T-helper 1 cell (primary cell): Measurements from ENCODE around the gene SLC38A8.

Source experiments
- DNase-seq, 5 donors: peaks; one replicate each; pipeline ENCODE4 v3.0.0-alpha.2; 2012 to 2020

SLC38A8 gene

DNA sequence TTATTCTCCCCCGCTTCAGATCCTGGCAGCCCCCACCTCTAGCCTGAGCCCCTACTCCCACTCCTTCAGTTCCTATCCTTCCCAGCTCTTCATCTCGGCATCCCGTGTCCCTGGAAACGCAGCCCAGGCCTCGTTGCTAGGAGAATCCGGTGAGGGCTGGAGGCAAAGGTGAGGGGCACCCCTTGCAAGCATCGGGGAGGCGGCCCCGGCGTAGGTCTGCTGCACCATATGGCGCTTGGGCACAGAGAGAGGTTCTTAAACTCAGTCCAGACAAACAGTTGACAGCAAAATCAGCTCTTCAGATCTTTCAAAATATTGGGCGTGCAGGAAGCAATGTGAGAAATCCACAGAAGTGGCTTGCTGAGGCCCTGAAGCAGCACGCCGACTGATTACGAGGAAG, 15.0 kb downstream of the SLC38A8 start:
- no peak for DNase-seq

DNA sequence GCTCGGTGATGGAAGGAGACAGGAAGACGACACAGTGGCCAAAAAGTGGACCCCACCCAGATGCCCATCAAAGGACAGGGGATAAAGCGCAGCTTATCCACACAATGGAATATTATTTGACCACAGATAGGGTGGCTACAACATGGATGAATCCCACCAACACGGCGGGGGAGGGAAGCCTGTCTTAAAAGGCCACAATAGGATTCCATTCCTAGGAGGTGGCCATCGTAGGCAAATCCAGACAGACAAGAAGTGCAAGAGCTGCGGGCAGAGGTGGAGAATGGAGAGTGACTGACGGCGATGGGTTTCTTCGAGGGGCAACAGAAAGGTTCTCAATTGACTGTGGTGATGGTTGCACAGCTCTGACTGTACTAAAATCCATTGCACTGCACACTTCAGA, 16.0 kb downstream of the SLC38A8 start:
- no peak for DNase-seq

DNA sequence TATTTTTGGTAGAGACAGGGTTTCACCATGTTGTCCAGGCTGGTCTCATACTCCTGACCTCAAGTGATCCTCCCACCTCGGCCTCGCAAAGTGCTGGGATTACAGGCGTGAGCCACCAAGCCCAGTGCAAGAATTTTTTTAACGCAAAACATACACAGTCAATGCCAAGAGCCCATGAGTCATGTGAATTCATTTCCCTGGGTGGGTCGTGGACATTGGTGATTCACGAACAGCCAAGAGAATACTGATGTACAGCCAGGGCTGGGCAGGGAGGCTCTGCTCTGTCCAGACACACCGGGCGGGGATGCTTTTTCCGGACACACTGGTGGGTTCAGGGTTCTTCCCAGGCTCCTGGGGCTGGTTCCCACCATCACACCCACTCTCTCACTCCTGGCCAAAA, 17.7 kb downstream of the SLC38A8 start:
- DNase-seq: no peak

DNA sequence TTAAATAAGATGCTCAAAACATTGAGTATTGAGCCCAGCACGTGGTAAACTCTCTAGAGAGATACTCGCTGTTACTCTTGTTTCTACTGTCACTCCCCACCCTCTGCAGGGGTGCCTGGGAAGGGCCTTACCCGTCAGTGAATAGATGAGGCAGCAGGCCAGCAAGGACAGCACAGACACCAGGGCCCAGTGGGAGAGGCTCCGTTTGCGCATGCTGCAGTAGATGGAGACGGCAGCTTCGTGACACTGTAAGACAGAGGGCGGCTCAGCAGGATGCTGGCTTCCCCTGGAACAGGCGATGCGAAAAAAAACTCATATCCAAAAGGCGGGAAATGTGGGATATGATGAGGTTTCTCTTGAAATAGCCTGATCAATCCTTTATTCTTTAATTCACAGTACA, 20.0 kb downstream of the SLC38A8 start:
- no peak for DNase-seq

DNA sequence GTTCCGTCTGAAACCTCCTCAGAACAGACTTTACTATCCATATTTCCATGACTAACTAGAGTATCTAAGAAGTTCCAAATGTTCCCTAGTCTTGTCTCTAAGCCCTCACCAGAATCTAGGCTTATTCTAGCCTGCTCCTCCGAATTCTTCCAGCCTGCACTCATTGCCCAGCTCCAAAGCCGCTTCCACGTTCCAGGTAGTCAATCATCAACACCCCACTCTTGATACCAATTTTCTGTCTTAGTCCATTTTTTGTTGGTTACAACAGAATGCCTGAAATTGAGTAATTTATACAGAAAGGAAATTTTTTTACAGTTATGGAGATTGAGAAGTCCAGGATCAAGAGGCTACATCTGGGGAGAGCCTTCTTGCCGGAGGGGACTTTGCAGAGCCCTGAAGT, 21.1 kb downstream of the SLC38A8 start:
- DNase-seq: no peak

DNA sequence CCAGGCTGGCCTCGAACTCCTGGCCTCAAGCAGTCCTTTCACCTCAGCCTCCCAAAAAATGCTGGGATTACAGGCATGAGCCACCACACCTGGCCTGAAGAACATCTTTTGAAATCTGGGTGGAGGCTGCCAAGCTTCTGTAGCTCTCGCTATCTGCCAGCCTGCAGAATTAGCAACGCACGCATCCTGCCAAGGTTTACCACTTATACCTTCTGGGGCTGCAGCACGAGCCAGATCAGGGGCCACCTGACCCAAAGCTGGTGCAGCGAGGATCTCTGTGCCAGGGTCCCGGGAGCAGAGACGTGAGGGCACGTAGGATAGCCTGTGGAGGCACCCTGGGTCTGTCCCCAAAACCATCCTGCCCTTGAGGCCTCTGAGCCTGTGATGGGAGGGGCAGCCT, 22.2 kb downstream of the SLC38A8 start:
- no peak for DNase-seq

DNA sequence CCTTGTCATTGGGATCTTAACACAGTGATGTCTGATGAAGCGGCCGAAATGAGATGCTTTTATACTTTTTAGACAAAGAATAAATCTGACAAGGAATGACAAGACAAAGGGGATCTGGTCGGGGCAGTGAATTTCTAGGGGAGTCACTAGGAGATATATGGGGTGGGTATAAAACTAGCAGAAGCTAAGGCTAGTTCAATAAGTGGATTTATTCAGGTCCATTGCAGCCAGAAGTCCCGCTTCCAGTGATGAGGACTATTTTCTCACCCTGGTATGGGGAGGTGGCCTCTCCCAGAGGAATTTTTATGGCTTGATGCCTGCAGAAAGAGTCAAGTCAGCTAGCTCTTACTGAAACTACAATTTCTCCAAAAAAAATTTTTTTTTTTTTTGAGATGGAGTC, 23.9 kb downstream of the SLC38A8 start:
- DNase-seq: no peak

DNA sequence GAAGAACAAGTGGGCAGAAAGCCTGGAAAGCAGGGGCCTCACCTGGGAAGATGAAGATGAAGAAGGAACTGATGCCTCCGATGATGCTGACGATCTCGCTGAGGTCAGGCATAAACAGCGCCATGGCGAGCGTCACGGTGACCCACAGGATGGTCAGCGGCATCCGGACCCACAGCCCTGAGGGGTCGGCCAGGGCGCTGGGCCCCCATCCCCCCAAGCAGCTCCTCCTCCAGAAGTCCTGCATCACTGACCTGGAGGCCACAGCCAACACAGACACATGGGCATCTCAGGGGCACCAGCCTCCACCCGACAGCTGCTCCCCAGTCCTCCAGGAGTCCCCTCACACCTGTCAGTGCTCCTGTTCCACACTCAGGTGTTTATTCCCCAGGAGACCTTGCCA, 26.1 kb downstream of the SLC38A8 start:
- DNase-seq: no peak

DNA sequence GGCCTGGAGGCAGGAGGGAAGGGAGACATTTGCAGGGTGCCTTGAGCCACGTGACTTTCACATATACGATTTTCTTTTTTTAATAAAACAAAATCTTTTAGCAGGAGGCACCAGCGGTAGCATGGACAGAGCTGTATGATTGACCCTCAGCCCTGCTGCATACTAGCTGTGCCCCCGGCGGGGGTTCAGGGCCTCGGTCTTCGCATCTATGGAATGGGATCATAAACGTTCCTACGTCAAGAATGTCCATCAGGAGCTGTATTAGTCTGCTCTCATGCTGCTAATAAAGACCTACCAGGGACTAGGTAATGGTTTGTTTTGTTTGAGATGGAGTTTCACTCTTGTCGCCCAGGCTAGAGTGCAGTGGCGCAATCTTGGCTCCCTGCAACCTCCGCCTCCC, 27.2 kb downstream of the SLC38A8 start:
- DNase-seq: no peak

DNA sequence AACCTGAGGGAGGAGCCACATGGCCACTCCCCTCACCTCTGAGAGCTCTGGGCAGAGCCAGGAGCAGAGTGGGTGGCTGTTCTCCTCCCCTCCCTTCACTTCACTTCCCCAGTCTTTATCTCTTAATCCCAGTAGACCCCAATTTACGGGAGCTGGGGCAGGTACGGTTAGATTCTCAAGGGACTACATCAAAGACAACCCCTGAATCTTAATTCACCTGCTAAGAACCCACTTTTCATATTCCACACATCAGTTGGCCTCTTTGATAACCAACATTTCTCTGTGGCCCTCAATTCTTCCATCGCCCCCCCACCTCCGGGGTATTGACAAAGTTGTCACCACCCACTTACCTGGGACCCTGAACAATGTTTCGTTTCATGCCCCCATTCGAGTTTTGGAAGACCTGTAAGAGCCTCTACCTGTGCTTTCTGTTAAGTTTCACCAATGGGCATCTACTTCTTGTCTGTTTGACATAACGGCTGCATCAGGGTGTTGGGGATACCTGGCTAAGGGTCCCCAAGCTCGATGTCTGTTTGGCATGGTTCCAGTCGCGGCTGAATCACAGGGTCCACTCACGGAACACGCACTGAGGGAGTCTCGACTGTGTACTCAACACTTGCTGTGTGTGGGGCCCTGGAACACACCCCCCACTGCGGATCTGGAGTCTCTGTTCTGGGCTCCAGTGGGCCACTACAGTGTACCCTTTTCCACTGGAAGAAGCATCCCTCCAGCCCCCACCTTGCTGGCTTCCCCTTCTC, 27.8 kb downstream of the SLC38A8 start:
- no peak for DNase-seq

DNA sequence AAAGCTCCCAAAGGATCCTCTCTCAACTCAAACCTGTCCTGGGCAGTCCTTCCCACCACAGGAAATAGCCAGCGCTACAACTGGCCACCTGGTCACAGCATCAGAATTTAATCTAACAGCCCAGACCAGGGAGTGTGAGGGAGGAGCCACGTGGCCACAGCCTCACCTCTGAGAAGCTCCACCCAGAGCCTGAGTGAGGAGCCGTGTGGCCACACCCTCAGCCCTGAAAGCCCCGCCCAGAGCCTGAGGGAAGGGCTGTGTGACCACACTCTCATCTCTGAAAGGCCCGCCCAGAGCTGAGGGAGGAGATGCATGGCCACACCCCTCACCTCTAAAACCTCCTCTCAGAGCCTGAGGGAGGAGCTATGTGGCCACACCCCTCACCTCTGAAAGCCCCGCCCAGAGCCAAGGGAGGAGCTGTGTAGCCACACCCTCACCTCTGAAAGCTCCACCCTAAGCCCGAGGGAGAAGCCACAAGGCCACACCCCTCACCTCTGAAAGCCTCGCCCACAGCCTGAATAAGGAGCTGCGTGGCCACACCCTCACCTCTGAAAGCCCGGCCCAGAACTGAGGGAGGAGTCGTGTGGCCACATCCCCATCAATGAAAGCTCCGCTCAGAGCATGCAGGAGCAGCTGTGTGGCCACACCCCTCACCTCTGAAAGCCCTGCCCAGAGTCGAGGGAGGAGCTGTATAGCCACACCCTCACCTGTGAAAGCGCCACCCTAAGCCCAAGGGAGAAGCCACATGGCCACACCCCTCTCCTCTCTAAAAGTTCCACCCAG, 28.6 kb downstream of the SLC38A8 start:
- DNase-seq: peak in 4 of 5 donors; percentile 19 to 65 (median 30)

DNA sequence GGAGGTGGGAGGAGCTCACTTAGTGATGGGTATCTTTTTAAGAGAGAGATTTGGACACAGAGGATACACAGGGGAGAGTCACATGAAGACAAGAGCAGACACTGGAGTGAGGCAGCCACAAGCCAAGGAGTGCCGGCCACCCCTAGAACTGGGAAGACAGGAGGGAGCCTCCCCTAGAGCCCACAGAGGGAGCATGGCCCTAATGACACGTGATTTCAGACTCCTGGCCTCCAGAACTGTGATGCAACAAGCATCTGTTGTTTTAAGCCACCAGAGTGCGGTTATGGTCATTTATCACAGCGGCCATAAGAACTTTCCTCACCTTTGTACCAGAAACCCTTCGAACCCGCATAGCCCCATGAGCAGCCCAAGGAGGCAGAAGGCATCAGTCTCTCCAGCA, 33.3 kb downstream of the SLC38A8 start:
- DNase-seq: no peak

DNA sequence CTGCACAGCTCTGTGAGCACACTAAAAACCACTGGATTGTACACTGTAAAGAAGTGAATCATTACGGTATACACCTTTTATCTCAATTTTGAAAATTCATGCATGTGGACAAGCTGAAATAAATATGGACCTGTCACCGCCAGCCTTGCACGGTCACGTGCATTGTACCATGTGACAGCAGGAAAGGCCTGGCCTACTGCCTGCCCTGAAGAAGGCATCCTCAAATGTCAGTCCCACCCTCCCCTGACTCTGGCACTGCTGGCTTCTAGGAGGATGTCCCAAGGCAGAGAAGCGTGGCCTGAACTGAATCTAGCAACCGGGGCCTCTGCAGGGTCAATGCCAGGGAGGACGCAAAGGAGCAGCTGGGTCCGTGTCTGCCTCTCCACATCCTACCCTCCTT, 34.6 kb downstream of the SLC38A8 start:
- no peak for DNase-seq

DNA sequence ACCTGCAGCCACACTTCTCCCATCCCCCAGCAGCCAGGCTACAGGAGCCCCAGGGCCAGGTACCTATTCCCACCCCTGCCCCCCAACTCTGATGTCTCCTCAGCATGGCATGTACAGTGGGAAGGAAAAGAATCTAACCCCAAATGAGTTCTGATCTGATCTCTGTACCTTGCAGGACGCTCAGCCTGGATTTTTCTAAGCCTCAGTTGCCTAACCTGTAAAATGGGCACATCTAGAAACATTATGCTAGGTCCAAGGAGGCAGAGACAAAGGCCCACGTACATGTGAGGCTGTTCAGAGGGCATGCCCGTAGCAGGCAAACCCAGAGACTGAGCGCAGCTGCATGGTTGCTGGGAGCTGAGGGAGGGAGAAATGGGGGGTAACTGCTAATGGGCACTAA, 35.1 kb downstream of the SLC38A8 start:
- DNase-seq: no peak

DNA sequence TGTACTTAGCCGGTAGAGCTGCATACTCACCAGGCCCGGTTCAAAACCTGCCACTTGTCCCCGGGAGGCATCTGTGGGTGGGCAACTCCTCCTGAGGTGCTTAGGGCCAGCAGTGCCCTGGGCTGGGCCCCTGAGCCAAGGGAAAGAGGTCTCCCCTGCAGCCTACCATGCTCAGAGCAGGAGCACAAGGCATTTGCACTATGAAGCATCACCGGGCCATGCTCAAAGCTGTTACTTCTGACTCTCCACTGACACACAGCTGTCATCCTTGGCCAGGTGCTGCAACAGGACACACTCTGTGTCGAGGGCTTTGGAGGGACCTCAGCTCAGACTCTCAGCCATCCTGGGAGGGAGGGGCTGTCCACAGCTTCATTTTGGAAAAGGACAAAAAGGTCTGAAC, 37.2 kb downstream of the SLC38A8 start:
- DNase-seq: no peak

DNA sequence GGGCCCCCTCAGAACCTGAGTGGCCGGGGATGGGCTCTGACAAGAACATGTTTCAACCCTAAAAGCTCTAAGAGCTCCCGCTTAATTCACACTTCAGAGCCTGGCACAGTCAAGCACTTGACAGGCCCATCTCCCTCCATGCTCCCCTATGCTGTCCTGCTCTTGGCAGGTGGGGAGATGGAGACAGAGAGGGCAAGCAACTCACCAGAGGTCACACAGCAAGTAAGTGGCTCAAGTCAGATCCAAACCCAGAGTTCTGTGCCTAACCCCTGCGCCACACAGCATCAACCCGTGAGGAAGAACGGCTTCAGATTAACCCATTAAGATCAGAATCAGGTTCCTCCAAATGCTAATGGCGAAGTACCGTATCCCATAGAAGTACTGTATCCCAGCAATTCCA, 38.2 kb downstream of the SLC38A8 start:
- no peak for DNase-seq

DNA sequence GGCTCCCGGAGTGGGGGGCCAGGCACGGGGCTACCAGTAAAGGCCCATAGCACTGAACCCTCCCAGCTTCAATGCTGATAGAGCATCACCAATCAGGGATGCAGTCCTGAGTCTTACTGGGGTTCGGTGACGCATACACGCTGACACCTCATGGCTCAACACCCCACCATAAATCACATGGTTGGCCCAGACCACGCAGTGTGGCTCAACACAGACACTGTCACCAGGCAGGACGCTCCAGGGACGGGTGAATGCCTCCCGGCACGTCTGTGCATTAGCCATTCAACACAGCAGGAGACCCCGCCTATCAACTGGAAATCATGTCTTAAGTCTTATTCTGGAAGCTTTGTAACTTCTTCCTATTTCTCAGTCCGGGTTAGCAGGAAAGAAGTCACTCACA, 39.6 kb downstream of the SLC38A8 start:
- DNase-seq: no peak

DNA sequence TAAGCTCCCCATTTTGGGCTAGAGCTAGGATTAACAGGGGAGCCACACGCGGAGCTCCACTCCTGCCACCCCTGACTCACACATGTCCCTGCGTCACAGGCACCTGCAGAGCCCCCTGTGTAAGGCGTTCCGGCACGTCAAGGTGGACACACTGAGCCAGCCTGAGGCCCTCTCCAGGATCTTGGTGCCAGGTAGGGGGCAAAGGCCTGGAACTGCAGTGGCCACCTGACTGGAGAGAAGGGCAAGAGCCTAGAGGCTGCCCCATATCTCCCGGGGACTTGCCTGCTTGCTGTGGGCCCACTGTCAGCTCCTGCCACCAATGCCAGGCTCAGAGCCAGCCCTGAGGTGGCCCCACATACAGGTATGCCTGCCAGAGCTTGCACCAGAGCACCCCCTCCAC, 40.9 kb downstream of the SLC38A8 start:
- DNase-seq: no peak

DNA sequence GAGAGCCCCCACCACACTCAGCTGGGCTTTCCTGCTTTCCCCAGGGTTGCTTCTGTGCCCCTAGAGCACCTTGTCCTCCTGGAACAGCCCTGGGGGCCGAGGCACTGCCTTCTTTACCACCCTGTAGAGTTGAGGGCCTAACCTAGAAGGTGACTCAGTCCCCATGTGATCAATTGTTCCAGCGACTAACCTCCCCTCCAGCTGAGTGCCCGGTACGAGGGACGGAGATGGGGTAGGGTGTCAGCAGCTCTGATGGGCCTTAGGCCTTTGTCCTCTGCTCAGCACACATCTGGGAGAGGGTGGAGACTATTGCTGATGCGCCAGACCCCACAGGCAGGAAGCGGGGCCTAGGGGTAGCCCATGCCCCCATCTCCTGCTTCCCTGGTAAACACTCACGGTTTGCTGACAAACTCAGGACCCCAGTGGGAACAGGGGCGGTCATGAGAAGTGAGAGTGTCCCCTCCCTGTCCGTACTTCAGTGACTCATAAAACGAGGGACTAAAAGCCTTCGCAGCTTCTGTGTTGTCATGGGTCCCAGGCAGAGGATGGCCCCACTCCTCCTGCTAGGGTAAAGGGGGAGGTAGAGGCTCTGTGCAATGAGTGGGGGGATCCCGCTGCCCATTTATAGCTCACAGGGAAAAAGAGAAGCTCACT, 41.5 kb downstream of the SLC38A8 start:
- no peak for DNase-seq

DNA sequence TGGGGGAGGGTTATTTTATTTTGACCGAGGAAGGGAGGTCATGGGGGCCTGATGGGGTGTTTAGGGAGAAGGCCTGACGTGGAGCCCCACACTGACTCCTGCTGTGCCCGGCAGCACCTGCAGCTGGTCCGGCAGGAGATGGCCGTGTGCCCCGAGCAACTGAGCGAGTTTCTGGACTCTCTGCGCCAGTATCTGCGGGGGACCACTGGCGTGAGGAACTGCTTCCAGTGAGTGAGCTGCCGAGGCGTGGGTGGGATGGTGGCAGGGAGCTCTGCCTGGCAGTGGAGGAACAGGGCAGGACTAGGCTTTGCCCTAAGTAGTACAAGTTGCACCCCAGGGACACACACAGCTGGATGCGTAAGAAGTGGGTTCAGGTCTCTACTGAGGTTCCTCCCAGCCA, 44.5 kb downstream of the SLC38A8 start:
- DNase-seq: no peak

DNA sequence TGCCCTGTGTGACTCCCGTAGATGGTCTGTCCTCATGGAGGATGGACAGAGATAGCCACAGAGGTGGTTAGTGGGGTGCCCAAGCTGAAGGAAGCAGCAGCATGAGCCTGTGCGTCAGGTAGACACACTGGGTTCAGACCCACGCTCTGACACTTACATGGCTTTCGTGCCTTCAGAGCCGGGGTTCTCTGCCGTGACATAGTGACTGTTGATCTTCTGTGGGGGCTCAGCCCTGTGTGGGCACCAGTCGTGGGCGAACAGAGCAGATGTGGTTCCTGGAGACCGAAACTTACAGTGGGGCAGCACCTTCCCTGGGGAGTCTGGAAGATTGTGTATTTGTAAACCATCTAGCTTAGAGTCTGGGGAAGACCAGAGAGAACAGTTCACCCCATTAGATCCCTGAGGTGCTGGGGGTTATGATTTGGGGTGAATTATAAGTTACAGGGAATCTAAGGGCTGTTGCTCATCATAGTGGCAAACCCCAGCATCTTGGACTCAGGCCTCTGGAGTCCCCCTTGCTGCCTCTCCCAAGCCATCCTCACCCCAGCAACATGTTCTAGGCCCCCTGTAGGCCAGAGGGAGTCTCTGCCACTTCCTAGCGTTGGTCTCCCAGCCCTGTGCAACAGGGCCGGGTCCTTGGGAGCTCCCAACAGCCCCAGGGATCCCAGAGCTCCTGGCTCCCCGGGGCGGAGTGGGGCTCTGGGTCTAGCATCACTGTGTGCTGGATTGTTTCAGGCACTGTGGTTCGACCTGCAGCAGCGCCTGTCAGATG, 45.9 kb downstream of the SLC38A8 start:
- no peak for DNase-seq

DNA sequence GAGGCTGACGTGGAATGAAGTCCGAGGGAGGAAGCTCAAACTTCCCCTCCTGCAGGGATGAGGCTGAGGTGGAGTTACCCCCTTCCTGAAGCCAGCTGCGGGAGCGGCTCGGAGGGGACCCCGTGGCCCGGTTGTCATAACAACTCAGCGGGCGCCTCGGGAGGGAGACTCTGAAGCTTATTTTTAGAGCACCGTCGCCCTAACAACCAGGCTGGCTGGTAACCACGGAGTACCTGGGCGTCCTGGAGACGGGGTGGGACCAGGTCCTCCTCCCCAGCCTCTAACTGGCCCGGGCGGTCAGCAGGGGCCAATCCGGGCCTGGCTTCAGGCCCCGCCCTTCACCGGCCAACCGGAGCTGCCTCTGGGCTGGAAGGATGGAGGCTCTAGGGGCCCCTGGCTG, 46.8 kb downstream of the SLC38A8 start:
- no peak for DNase-seq

DNA sequence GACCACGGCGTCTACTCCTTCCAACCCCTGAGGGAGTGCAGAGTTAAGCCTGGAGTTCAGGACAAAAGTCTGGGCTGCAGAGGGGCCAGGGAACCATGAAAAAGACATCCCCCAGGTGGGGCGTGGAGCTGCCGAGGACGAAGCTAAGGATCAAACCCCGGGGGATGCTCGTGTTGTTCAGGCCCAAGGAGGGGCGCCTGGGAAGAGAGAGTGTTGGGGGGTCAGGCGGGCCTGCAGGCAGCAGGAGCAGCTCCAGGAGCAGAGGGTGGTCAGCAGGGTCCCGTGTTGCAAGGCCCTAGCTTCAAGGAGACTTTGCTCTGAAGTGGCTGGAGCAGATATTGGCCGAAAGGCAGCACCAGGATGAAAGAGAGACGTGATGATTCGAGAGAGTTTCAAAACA, 47.9 kb downstream of the SLC38A8 start:
- DNase-seq: no peak
